Sigmoid colon (tissue), 4 donors: ENCODE measurements around the gene CCNY.
"Not testable (repeated sequence)": the region's sequence is repeated elsewhere in the genome, so short reads cannot be mapped to it uniquely, and the experiment has no call there.

ENCODE experiments used
- CTCF ChIP-seq, 4 experiments: fragments of 450-650 bp in 3 of 4; fragments of 200-600 bp in 1 of 4; IDR thresholded peaks; one replicate each; pipeline ENCODE4 v1.5.1; 2016 to 2019; ENCODE audit warnings: antibody characterized with exemption in 4 of 4, mild to moderate bottlenecking in 3 of 4, moderate library complexity in 2 of 4
- POLR2A ChIP-seq, 2 donors: fragments of 450-650 bp; IDR thresholded peaks; one replicate each; pipeline ENCODE4 v1.6.1; 2016; ENCODE audit warnings: antibody characterized with exemption in 2 of 2, mild to moderate bottlenecking in 2 of 2, moderate library complexity in 2 of 2
- POLR2AphosphoS5 ChIP-seq, 4 donors: sonication (generic); formaldehyde crosslinking; IDR thresholded peaks; one replicate each; pipeline ENCODE4 v1.6.1; 2017; ENCODE audit warnings: antibody characterized with exemption in 4 of 4

GRCh38 chr10:35406003-35406630 lies 69.8 kb downstream of the CCNY start:
- not testable (repeated sequence) for TF ChIP-seq POLR2AphosphoS5, CTCF, POLR2A (IDR thresholded peaks at IDR 0.05)
